SK-N-SH treated with all-trans-retinoic acid at 6 μM for 48 hours (cell line): ENCODE results near the gene PTPRN2.

Source experiments
- ATAC-seq: fragments of 200-7000 bp; cut with Tn5 transposase; 3 replicates; pipeline ENCODE4 v1.9.1; 2020; ENCODE audit warnings: mild to moderate bottlenecking, moderate library complexity
- ARNTL ChIP-seq: fragments of 450-650 bp; formaldehyde crosslinking; IDR thresholded peaks from 2 replicates; pipeline ENCODE4 v1.5.0; 2020; ENCODE audit warnings: low read depth, mild to moderate bottlenecking, moderate library complexity, borderline replicate concordance
- BACH2 ChIP-seq: fragments of 250-450 bp; sonication (Bioruptor Pico); IDR thresholded peaks from 2 replicates; pipeline ENCODE4 v1.9.0; 2021; ENCODE audit warnings: mild to moderate bottlenecking, borderline replicate concordance
- CREB5 ChIP-seq: fragments of 250-450 bp; sonication (Bioruptor Pico); IDR thresholded peaks from 2 replicates; pipeline ENCODE4 v1.5.1; 2020; ENCODE audit warnings: low read depth, mild to moderate bottlenecking, moderate library complexity
- CSDC2 ChIP-seq: fragments of 250-450 bp; sonication (Bioruptor Pico); IDR thresholded peaks from 2 replicates; pipeline ENCODE4 v1.5.0; 2020; ENCODE audit warnings: mild to moderate bottlenecking, moderate library complexity
- CSRNP3 ChIP-seq: fragments of 250-450 bp; sonication (Bioruptor Pico); IDR thresholded peaks from 2 replicates; pipeline ENCODE4 v1.5.1; 2021; ENCODE audit warnings: mild to moderate bottlenecking, moderate library complexity
- GLIS3 ChIP-seq: fragments of 250-450 bp; sonication (Bioruptor Pico); IDR thresholded peaks from 2 replicates; pipeline ENCODE4 v1.5.0; 2020; ENCODE audit warnings: mild to moderate bottlenecking, moderate library complexity
- ISL1 ChIP-seq: fragments of 250-450 bp; sonication (Bioruptor Pico); IDR thresholded peaks from 2 replicates; pipeline ENCODE4 v2.1.2; 2022; ENCODE audit warnings: mild to moderate bottlenecking, moderate library complexity
- OSR1 ChIP-seq: fragments of 250-450 bp; sonication (Bioruptor Pico); IDR thresholded peaks from 2 replicates; pipeline ENCODE4 v1.8.0; 2022; ENCODE audit warnings: moderate library complexity, mild to moderate bottlenecking, inconsistent platforms
- PATZ1 ChIP-seq: fragments of 250-450 bp; sonication (Bioruptor Pico); IDR thresholded peaks from 2 replicates; pipeline ENCODE4 v1.8.0; 2020; ENCODE audit warnings: mild to moderate bottlenecking, moderate library complexity, borderline replicate concordance
- PPARA ChIP-seq: fragments of 250-450 bp; sonication (Bioruptor Pico); IDR thresholded peaks from 2 replicates; pipeline ENCODE4 v1.5.0; 2020; ENCODE audit warnings: mild to moderate bottlenecking, borderline replicate concordance
- RARB ChIP-seq: fragments of 250-450 bp; sonication (Bioruptor Pico); IDR thresholded peaks from 2 replicates; pipeline ENCODE4 v1.8.0; 2021; ENCODE audit warnings: mild to moderate bottlenecking, moderate library complexity
- SNAI2 ChIP-seq: fragments of 250-450 bp; sonication (Bioruptor Pico); IDR thresholded peaks from 2 replicates; pipeline ENCODE4 v1.5.0; 2020; ENCODE audit warnings: mild to moderate bottlenecking, moderate library complexity
- TCF4 ChIP-seq: fragments of 250-450 bp; sonication (Bioruptor Pico); IDR thresholded peaks from 2 replicates; pipeline ENCODE4 v1.8.0; 2021; ENCODE audit warnings: mild to moderate bottlenecking, moderate library complexity, borderline replicate concordance
- TOX ChIP-seq: fragments of 250-450 bp; sonication (Bioruptor Pico); IDR thresholded peaks from 2 replicates; pipeline ENCODE4 v1.8.0; 2021; ENCODE audit warnings: mild to moderate bottlenecking, moderate library complexity, borderline replicate concordance
- TSHZ2 ChIP-seq: fragments of 250-450 bp; sonication (Bioruptor Pico); IDR thresholded peaks from 2 replicates; pipeline ENCODE4 v1.5.0; 2020; ENCODE audit warnings: mild to moderate bottlenecking, moderate library complexity
- ZC3H10 ChIP-seq: fragments of 250-450 bp; sonication (Bioruptor Pico); IDR thresholded peaks from 2 replicates; pipeline ENCODE4 v1.5.1; 2021; ENCODE audit warnings: mild to moderate bottlenecking, moderate library complexity
- ZFP3 ChIP-seq: fragments of 250-450 bp; sonication (Bioruptor Pico); IDR thresholded peaks from 2 replicates; pipeline ENCODE4 v1.5.0; 2020; ENCODE audit warnings: mild to moderate bottlenecking, moderate library complexity
- ZNF565 ChIP-seq: fragments of 450-650 bp; formaldehyde crosslinking; conservative IDR thresholded peaks from 2 replicates; pipeline ENCODE4 v1.5.0; 2020; ENCODE audit warnings: low read depth, mild to moderate bottlenecking, moderate library complexity
- ZNF70 ChIP-seq: fragments of 450-650 bp; formaldehyde crosslinking; IDR thresholded peaks from 2 replicates; pipeline ENCODE4 v1.5.0; 2020; ENCODE audit warnings: mild to moderate bottlenecking, moderate library complexity
- ZNF8 ChIP-seq: fragments of 450-650 bp; formaldehyde crosslinking; IDR thresholded peaks from 2 replicates; pipeline ENCODE4 v1.5.0; 2020; ENCODE audit warnings: mild to moderate bottlenecking, moderate library complexity

The PTPRN2 gene

GRCh38 chr7:157495177-157495553, 1092.5 kb downstream of the PTPRN2 start:
- no peak for TF ChIP-seq ARNTL (CRISPR knock-in tag)
- ATAC-seq, result no peak

GRCh38 chr7:157494506-157495176, 1093.0 kb downstream of the PTPRN2 start:
- TF ChIP-seq ZNF565 (CRISPR knock-in tag), result no peak
- TF ChIP-seq ZNF70 (CRISPR knock-in tag), result no peak
- TF ChIP-seq TSHZ2 (CRISPR knock-in tag), result no peak
- no peak for ATAC-seq

GRCh38 chr7:157493776-157494175, 1093.8 kb downstream of the PTPRN2 start:
- no peak for ATAC-seq
- TF ChIP-seq PATZ1 (CRISPR knock-in tag) (no peak), OSR1 (CRISPR knock-in tag) (no peak)

- no peak for ATAC-seq
- TF ChIP-seq ZNF565 (CRISPR knock-in tag) (no peak), ZFP3 (CRISPR knock-in tag) (no peak), ZNF8 (CRISPR knock-in tag) (no peak), ARNTL (CRISPR knock-in tag) (no peak), RARB (CRISPR knock-in tag) (no peak), GLIS3 (CRISPR knock-in tag) (no peak), OSR1 (CRISPR knock-in tag) (no peak), ISL1 (no peak), TSHZ2 (CRISPR knock-in tag) (no peak), SNAI2 (CRISPR knock-in tag) (no peak), BACH2 (CRISPR knock-in tag) (no peak)
These were observed 1094.6 kb downstream of the PTPRN2 start for GRCh38 chr7:157493017-157493416.

- no peak for ATAC-seq
- no peak for TF ChIP-seq ZNF8 (CRISPR knock-in tag)
- TF ChIP-seq ZFP3 (CRISPR knock-in tag), result no peak
- no peak for TF ChIP-seq TCF4 (CRISPR knock-in tag)
- no peak for TF ChIP-seq PPARA (CRISPR knock-in tag)
- TF ChIP-seq CSRNP3 (CRISPR knock-in tag), result no peak
- no peak for TF ChIP-seq RARB (CRISPR knock-in tag)
- no peak for TF ChIP-seq OSR1 (CRISPR knock-in tag)
- no peak for TF ChIP-seq CREB5 (CRISPR knock-in tag)
- no peak for TF ChIP-seq CSDC2
- no peak for TF ChIP-seq TOX (CRISPR knock-in tag)
- no peak for TF ChIP-seq ISL1
- TF ChIP-seq ZC3H10 (CRISPR knock-in tag), result no peak
- TF ChIP-seq ARNTL (CRISPR knock-in tag), result no peak
- no peak for TF ChIP-seq TSHZ2 (CRISPR knock-in tag)
These were observed 1097.1 kb downstream of the PTPRN2 start for GRCh38 chr7:157490465-157490912.
